Sigmoid colon (tissue), 7 donors: ENCODE results near the gene SMYD5. TPM values are rescaled to one million over a fixed set of nuclear protein-coding genes. Genes with fewer than 3 reads are reported as not detected.
A peak's percentile ranks its signal among the peaks of the same experiment; 100 is the strongest.

Source experiments
- DNase-seq: peaks from one replicate; pipeline ENCODE4 v3.0.0-alpha.2; 2019
- H3K27ac ChIP-seq, 4 donors: fragments of 200-600 bp; sonication (generic); one replicate each; pipeline ENCODE4 v1.5.1; 2016 to 2019; ENCODE audit warnings: mild to moderate bottlenecking in 1 of 4
- H3K27me3 ChIP-seq, 3 donors: fragments of 200-600 bp; sonication (generic); one replicate each; pipeline ENCODE4 v1.5.1; 2019; ENCODE audit warnings: mild to moderate bottlenecking in 1 of 3
- H3K36me3 ChIP-seq, 4 donors: fragments of 200-600 bp; sonication (generic); one replicate each; pipeline ENCODE4 v1.5.1; 2016 to 2019
- H3K4me1 ChIP-seq, 4 donors: fragments of 200-600 bp; sonication (generic); one replicate each; pipeline ENCODE4 v1.5.1; 2017 to 2019
- H3K4me3 ChIP-seq, 4 donors: fragments of 200-600 bp; sonication (generic); one replicate each; pipeline ENCODE4 v1.5.1; 2017 to 2019; ENCODE audit warnings: mild to moderate bottlenecking in 2 of 4, moderate library complexity in 1 of 4
- H3K9me3 ChIP-seq, 4 donors: fragments of 200-600 bp in 3 of 4; sonication (generic) in 3 of 4; one replicate each; pipeline versions ENCODE4 v1.5.1 to v1.6.1; 2013 to 2019
- EP300 ChIP-seq, 4 donors: sonication (generic); formaldehyde crosslinking; IDR thresholded peaks; one replicate each; pipeline ENCODE4 v1.6.1; 2017; ENCODE audit warnings: antibody characterized with exemption in 4 of 4
- POLR2A ChIP-seq, 2 donors: fragments of 450-650 bp; IDR thresholded peaks; one replicate each; pipeline ENCODE4 v1.6.1; 2016; ENCODE audit warnings: antibody characterized with exemption in 2 of 2, mild to moderate bottlenecking in 2 of 2, moderate library complexity in 2 of 2
- POLR2AphosphoS5 ChIP-seq, 4 donors: sonication (generic); formaldehyde crosslinking; IDR thresholded peaks; one replicate each; pipeline ENCODE4 v1.6.1; 2017; ENCODE audit warnings: antibody characterized with exemption in 4 of 4
- WGBS, 2 donors: extraction: QIAGEN DNeasy Blood & Tissue Kit; methylation state at CpG; one replicate each; pipeline ENCODE4 v1.1.7; 2013; 5-methylcytosine and 5-hydroxymethylcytosine counted together
- intact Hi-C: fragments of 100-400 bp; cut with DNase I; formaldehyde crosslinking; loops from one replicate; pipeline ENCODE4 v1.15.1; 2023
- polyA plus RNA-seq, 3 donors: library from polyadenylated mRNA; stranded (reverse); fragments of 200-250 nt; gene quantifications; one replicate each; pipeline ENCODE4 v1.2.3, GENCODE V29; 2013
- total RNA-seq, 4 donors: library from RNA; depleted of rRNA; stranded (reverse); fragments of >200 nt; gene quantifications; one replicate each; pipeline ENCODE4 v1.1.0, GENCODE V29; 2016
- TF ChIP-seq, protein P1 (sequence below), 4 experiments: fragments of 450-650 bp in 3 of 4; fragments of 200-600 bp in 1 of 4; IDR thresholded peaks; one replicate each; pipeline ENCODE4 v1.5.1; 2016 to 2019; ENCODE audit warnings: antibody characterized with exemption in 4 of 4, mild to moderate bottlenecking in 3 of 4, moderate library complexity in 2 of 4
- donor health status: healthy with polysubstance abuse.
- donor health status: Bipolar disorder and iron deficiency.
- donor health status: healthy.

The SMYD5 gene
- total and polyA plus RNA-seq, 7 donors, result 5.3 to 18.2 (median 7.8) TPM

DNA sequence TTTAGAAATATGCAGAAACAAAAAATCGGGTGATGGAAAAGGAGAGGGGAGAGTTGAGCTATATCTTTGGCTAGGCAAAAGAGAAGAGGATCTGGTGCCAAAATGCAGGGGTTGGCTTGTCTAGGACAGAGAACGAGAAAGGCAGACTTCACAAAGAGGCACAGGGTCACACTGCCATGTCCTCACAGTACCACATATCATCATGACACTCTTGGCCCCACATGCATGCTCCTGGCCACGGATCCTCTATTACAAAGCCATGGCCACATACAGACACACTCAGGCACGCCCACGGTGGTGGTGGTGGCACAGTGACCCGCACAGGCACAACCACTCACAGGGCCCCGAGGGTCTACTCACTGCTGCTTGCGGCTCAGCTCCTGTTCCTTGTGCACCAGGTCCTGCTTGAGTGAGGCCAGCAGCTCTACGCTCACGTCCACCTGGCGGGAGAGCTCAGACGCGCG, 54.4 kb downstream of the SMYD5 start:
- H3K4me3 ChIP-seq, result peak overlapping the region in 2 of 4 donors; percentile 10 to 27
- no peak for TF ChIP-seq POLR2AphosphoS5 (IDR thresholded peaks at IDR 0.05)
- TF ChIP-seq, protein P1, sequence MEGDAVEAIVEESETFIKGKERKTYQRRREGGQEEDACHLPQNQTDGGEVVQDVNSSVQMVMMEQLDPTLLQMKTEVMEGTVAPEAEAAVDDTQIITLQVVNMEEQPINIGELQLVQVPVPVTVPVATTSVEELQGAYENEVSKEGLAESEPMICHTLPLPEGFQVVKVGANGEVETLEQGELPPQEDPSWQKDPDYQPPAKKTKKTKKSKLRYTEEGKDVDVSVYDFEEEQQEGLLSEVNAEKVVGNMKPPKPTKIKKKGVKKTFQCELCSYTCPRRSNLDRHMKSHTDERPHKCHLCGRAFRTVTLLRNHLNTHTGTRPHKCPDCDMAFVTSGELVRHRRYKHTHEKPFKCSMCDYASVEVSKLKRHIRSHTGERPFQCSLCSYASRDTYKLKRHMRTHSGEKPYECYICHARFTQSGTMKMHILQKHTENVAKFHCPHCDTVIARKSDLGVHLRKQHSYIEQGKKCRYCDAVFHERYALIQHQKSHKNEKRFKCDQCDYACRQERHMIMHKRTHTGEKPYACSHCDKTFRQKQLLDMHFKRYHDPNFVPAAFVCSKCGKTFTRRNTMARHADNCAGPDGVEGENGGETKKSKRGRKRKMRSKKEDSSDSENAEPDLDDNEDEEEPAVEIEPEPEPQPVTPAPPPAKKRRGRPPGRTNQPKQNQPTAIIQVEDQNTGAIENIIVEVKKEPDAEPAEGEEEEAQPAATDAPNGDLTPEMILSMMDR (IDR thresholded peaks at IDR 0.05), result no peak
- TF ChIP-seq POLR2A (IDR thresholded peaks at IDR 0.05), result no peak
- TF ChIP-seq EP300 (IDR thresholded peaks at IDR 0.05), result no peak
- no peaks in the 10 kb centered on the region for H3K36me3 ChIP-seq
- peaks cover 20 to 51% (median 45%) of the 10 kb centered on the region in 3 donors for H3K27me3 ChIP-seq
- 22 to 62% methylated on average over 14 of the region's 14 CpGs for WGBS, 2 donors
- DNase-seq, result no peak
- H3K4me1 ChIP-seq, result peaks cover 0 to 17% (median 10%) of the 10 kb centered on the region in 4 donors
- H3K27ac ChIP-seq, result no peak overlapping the region
- no peaks in the 10 kb centered on the region for H3K9me3 ChIP-seq
- intact Hi-C loops, result no loop called here

DNA sequence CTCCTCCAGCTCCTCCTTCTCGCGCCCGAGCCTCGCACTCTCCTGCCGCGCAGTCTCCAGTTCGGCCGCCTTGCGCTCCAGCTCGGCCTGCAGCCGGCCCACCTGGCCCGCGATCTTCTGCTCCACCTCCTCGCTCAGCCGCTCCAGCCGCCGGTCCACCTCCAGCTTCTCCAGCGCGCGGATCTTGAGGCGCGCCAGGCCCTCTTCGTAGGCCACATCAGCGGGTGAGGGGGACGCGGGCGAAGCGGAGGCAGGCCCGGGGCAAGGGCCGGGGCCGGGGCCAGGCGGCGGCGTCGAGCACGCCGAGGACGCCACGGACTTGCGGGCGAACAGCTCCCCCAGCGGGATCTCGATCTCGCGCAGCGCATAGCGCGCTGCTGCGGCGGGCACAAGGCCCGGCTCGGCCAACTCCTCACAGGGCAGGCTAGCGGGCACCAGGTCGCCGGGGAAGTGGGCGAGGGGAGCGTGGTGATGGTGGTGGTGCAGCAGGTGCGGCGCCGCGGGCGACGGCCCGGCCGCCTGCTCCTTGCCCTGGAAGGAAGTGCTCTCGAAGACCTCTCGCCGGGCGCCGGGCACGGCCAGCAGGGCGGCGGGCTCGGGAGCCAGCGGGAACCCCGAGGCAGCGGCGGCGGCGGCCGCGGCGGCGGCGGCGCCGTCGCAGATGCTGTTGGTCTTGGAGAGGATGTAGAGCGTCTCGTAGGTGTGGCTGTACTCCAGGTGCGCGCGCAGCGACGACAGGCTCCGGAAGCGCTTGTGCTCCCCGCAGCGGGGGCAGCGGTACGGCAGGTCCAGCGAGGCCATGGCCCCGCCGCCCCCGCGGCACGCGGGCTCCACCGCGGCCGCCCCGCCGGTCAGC, 55.0 kb downstream of the SMYD5 start:
- no peaks in the 10 kb centered on the region for H3K36me3 ChIP-seq
- peaks cover 20 to 51% (median 45%) of the 10 kb centered on the region in 3 donors for H3K27me3 ChIP-seq
- H3K4me1 ChIP-seq, result peaks cover 0 to 17% (median 10%) of the 10 kb centered on the region in 4 donors
- TF ChIP-seq EP300 (IDR thresholded peaks at IDR 0.05), result no peak
- no peak for TF ChIP-seq POLR2AphosphoS5 (IDR thresholded peaks at IDR 0.05)
- no peak for TF ChIP-seq POLR2A (IDR thresholded peaks at IDR 0.05)
- H3K27ac ChIP-seq, result no peak overlapping the region
- WGBS, 2 donors, result 7 to 24% methylated on average over 113 of the region's 113 CpGs
- no peaks in the 10 kb centered on the region for H3K9me3 ChIP-seq
- H3K4me3 ChIP-seq, result peak overlapping the region in 3 of 4 donors; percentile 7 to 27 (median 10)
- no peak for DNase-seq
- intact Hi-C loops, result no loop called here

DNA sequence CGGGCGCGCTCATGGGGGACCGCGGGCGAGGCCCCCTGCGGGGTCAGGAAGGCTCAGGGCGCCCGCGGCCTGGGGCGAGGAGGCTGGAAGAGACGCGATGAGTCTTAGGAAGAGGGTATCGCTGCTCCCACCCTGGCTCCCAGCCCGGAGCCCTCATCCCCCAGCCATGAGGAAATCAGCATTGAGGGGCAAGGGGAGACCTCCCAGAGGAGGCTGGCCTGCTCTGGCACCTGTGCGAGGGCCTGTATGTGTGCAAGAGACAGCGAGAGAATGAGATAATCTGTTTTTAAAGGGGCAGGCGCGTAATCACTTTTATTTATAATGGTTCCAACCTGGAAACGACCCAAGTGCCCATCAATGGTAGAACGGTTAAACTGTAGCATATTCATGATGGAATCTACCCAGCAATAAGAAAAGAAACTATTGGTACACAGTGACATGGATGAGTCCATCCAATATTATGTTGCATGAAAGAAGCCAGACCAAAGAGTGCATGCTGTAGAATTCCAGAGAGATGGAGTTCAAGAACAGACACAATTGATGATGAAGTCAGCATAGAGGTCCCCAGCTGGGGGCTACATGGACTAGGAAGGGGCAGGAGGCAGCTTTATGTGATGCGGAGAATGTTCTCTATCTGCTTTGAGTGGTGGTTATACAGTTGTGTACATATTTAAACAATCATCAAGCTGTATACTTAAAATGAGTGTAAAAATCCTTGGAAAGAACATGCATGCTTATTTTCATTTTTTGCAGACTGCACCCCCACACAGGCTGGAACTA, 55.8 kb downstream of the SMYD5 start:
- peak overlapping the region in 2 of 4 donors; percentile 7 to 10 for H3K4me3 ChIP-seq
- no peaks in the 10 kb centered on the region for H3K36me3 ChIP-seq
- intact Hi-C loops, result no loop called here
- no peaks in the 10 kb centered on the region for H3K9me3 ChIP-seq
- TF ChIP-seq EP300 (IDR thresholded peaks at IDR 0.05) (no peak), POLR2AphosphoS5 (IDR thresholded peaks at IDR 0.05) (no peak), POLR2A (IDR thresholded peaks at IDR 0.05) (no peak)
- TF ChIP-seq, protein P1 (IDR thresholded peaks at IDR 0.05), result no peak
- no peak overlapping the region for H3K27ac ChIP-seq
- DNase-seq, result no peak
- 13 to 29% methylated on average over 22 of the region's 22 CpGs for WGBS, 2 donors
- peaks cover 20 to 51% (median 45%) of the 10 kb centered on the region in 3 donors for H3K27me3 ChIP-seq
- peaks cover 0 to 17% (median 10%) of the 10 kb centered on the region in 4 donors for H3K4me1 ChIP-seq

DNA sequence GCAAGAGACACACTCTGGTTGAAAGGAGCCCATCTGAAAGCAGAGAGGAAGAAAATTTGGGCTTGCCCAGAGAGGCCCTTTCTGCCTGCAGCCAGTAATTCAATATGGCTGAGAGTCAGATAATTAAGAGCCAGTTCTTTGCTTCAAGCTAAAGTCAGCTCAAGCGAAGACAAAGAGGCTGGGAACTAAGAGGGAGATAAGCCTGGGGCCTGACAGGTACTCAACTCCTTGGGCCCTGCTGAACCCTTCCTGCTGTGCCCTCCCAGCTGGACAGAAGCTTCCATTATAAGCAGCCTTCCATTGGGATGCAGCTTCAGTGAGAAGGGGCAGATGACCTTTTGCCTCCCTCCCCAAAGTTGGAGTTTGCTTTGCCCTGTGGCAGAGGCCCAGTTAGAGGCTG, 58.2 kb downstream of the SMYD5 start:
- DNase-seq, result no peak
- TF ChIP-seq, protein P1 (IDR thresholded peaks at IDR 0.05), result no peak
- TF ChIP-seq POLR2AphosphoS5 (IDR thresholded peaks at IDR 0.05), result no peak
- TF ChIP-seq POLR2A (IDR thresholded peaks at IDR 0.05), result no peak
- TF ChIP-seq EP300 (IDR thresholded peaks at IDR 0.05), result no peak
- H3K27me3 ChIP-seq, result peaks cover 16 to 30% (median 29%) of the 10 kb centered on the region in 3 donors
- no peaks in the 10 kb centered on the region for H3K36me3 ChIP-seq
- H3K4me3 ChIP-seq, result no peak overlapping the region
- H3K27ac ChIP-seq, result no peak overlapping the region
- H3K9me3 ChIP-seq, result no peaks in the 10 kb centered on the region
- 91 to 94% methylated on average over 1 of the region's 1 CpG for WGBS, 2 donors
- peaks cover 0 to 17% (median 10%) of the 10 kb centered on the region in 4 donors for H3K4me1 ChIP-seq
- intact Hi-C loops, result no loop called here

Other genes starting within 250 kb of the SMYD5 start
- 10 to 100 TPM in 2 of 4 donors, 1 to 10 TPM in 2; 6.7 to 27.1 (median 10.4) TPM for gene SFXN5, start 142.5 kb upstream of the SMYD5 start, total RNA-seq
- gene SFXN5, start 142.5 kb upstream of the SMYD5 start, polyA plus RNA-seq, result 10 to 100 TPM in 2 of 3 donors, 1 to 10 TPM in 1; 5.4 to 15.3 (median 12.4) TPM
- gene RAB11FIP5, start 101.3 kb upstream of the SMYD5 start, total RNA-seq, result 10 to 100 TPM; 13.9 to 24.4 (median 19.4) TPM
- gene RAB11FIP5, start 101.3 kb upstream of the SMYD5 start, polyA plus RNA-seq, result 10 to 100 TPM in 2 of 3 donors, 1 to 10 TPM in 1; 9.6 to 13.2 (median 12.8) TPM
- gene NOTO, start 11.7 kb upstream of the SMYD5 start, total RNA-seq, result not detected
- gene NOTO, start 11.7 kb upstream of the SMYD5 start, polyA plus RNA-seq, result not detected
- 10 to 100 TPM; 27.7 to 68.1 (median 38.6) TPM for gene PRADC1, start 19.0 kb downstream of the SMYD5 start, total RNA-seq
- gene PRADC1, start 19.0 kb downstream of the SMYD5 start, polyA plus RNA-seq, result 10 to 100 TPM; 30.3 to 57.1 (median 55.9) TPM
- 100 to 1,000 TPM; 173 to 197 (median 188) TPM for gene CCT7, start 20.1 kb downstream of the SMYD5 start, total RNA-seq
- 100 to 1,000 TPM; 121 to 173 (median 148) TPM for gene CCT7, start 20.1 kb downstream of the SMYD5 start, polyA plus RNA-seq
- gene FBXO41, start 70.2 kb downstream of the SMYD5 start, total RNA-seq, result 1 to 10 TPM in 3 of 4 donors, under 1 TPM in 1; 0.55 to 2.9 (median 2.3) TPM
- gene FBXO41, start 70.2 kb downstream of the SMYD5 start, polyA plus RNA-seq, result 1 to 10 TPM in 1 of 3 donors, under 1 TPM in 2; under 0.01 to 4.4 (median 0.46) TPM
- gene EGR4, start 79.3 kb downstream of the SMYD5 start, total RNA-seq, result under 1 TPM in 1 of 4 donors, not detected in 3; 0.14 TPM
- gene EGR4, start 79.3 kb downstream of the SMYD5 start, polyA plus RNA-seq, result under 1 TPM in 1 of 3 donors, not detected in 2; 0.07 TPM
- gene ALMS1, start 171.6 kb downstream of the SMYD5 start, total RNA-seq, result 10 to 100 TPM; 29.3 to 47.6 (median 34.1) TPM
- gene ALMS1, start 171.6 kb downstream of the SMYD5 start, polyA plus RNA-seq, result 1 to 10 TPM; 3.5 to 8.6 (median 5.4) TPM